LNCAP (cell line): Measurements from ENCODE around the gene SYT12.

ENCODE experiments used
- CTCF ChIP-seq: fragments of 450-650 bp; IDR thresholded peaks from 2 replicates; pipeline ENCODE4 v1.5.1; 2017; ENCODE audit warnings: mild to moderate bottlenecking

Gene SYT12

DNA sequence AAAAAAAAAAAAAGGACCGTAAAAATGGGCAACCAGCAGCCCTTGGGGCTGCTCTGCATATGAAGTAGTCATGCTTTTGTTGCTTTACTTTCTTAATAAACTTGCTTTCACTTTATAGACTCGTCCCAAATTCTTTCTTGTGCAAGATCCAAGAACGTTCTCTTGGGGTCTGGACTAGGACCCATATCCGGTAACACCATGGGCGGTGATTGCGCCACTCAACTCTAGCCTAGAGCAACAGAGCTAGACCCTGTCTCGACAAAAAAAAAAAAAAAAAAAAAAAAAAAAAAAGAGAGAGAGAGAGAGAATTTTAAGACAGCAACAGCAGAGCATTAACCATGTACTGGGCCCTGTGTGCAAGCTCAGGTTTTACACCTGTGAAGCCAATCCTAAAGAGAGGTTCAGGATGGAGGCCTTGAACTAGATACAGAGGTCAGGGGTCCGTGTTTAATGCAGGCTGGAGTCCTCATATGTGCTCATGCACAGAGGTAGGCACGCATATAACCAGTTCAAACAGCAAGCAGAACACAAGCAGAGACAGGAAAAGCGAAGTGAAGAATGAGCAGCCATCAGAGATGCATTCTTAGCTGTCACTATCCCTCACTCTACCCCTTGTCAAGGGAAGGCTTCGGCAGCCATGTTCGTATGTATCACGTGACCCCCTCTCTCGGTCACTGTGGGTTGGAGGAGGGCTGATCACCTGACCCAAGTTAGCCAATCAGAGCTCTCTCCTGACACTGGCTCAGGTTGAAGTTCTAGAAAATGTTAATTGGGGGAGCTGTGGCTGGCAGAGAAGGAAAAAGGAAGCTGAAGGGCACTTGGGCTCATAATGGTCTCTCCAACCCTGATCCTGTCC is 16.7 kb upstream of the SYT12 start:
- no peak for TF ChIP-seq CTCF

DNA sequence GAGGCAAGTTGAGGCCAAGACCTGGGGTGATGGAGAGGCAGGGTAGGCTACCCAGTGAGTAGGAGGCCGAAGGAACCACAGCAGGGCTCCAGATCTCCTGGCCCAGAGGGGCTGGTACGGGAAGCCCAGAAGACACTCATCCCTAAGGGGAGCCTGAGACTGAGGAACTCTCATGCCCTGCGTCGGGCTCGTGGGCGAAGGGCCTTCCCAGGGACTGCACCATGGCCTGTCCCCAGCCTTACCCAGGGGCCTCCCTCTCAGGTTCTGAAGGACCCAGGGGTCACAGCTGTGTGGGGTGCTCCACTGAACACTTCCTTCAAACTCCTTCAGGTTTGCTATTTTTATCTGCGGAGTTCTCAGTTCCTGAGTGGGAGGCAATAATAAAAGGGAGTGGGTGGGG is 15.8 kb upstream of the SYT12 start:
- TF ChIP-seq CTCF: no peak

GRCh38 chr11:67010296-67010905 is 12.5 kb upstream of the SYT12 start:
- TF ChIP-seq CTCF: no peak

DNA sequence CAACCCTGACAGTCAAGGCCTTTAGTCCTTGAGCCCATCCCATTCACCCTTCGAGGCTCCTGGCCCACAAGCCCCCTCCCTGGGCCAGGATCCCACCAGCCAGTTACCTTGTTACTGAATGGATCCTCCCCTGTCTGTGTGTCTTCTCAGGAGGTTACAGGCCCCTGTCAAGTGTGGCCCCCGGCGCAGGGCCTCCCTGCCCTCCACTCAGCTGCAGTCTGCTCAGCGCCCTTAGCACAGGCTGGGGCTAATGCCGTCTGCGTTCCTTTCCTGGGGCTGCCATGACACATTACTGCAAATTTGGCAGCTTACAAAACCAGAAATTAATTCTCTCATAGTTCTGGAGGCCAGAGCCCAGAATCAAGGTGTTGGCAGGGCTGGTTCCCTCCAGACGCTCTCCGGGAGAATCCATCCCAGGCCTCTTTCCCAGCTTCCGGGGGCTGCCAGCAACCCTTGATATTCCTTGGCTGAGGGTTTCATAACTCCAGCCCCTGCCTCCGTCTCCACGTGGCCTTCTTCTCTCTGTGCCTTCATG is 9.4 kb upstream of the SYT12 start:
- TF ChIP-seq CTCF: no peak

DNA sequence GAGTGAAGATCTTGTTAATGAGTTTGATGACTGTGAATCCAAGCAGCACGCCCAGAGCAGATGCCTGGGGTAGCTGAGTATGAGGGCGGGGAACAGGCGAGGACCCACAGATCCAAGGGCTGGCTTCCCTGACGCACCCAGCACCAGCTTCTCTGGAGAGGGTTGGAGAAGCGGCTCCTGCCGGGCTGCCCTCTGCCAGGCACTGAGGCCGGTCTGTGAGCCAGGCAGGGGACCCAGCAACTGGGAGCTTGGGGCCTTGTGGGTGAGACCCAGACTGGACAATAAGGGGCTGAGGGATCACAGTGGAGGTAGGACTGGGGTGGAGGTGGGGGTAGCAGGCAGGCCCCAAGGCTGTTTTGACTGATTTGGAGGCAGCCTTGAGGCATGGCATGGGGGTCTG is 8.6 kb upstream of the SYT12 start:
- TF ChIP-seq CTCF: no peak

DNA sequence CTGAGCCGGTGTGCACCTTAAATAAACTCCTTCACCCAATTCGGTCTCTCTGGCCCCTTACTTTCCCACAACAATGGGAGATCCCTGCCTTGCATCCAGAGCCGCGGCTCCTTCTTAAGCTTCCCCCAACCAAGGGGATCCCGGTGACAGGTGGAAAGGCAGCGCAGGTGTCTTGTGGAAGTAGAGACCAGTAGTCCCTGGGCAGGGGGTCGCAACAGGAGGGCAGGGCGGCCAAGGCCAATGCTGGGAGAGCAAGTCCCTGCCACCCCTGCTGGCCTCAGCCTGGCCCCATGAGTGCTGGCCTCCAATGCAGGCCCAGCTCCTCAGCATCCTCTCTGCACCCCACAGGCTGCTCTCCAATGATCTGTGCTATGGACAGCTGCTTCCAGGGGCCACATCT is 7.9 kb upstream of the SYT12 start:
- no peak for TF ChIP-seq CTCF

DNA sequence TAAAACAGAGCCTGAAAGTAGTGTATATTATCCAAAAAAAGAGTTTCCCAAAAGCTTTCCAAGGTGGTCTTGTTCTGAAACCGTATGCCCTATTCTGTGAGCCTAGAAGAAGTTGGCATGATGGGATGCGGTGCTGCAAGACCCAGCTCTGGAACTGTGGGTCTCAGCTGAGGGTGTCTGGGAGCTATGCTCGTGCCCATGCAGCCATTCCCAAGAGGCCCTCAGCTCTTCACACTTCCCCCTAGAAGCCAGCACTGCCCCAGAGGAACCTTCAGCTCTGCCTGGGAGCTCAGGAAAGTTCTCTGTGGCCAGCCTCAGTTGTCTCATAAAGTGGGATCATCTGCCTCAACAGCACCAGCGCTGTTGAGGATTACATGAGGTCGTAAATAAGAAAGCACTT is 6.4 kb upstream of the SYT12 start:
- TF ChIP-seq CTCF: no peak
